Esophagus squamous epithelium (tissue), 5 donors: ENCODE data around the gene EZH2. TPM values are rescaled to one million over a fixed set of nuclear protein-coding genes. Genes with fewer than 3 reads are reported as not detected.

Experiments used
- DNase-seq: peaks from one replicate; lab custom pipeline; 2025; lab: John Stamatoyannopoulos, UW
- H3K27ac ChIP-seq, 4 donors: fragments of 200-600 bp; sonication (generic); one replicate each; pipeline ENCODE4 v1.5.1; 2016 to 2019; ENCODE audit warnings: mild to moderate bottlenecking in 1 of 4
- H3K27me3 ChIP-seq, 4 donors: fragments of 200-600 bp; sonication (generic); 1 replicate in 3 of 4; 2 replicates in 1 of 4; pipeline versions ENCODE4 v1.5.1 to v1.6.0; 2017 to 2021; ENCODE audit warnings: antibody characterized with exemption in 1 of 4
- H3K36me3 ChIP-seq, 3 donors: fragments of 200-600 bp; sonication (generic); one replicate each; pipeline ENCODE4 v1.5.1; 2016 to 2019
- H3K4me1 ChIP-seq, 3 donors: fragments of 200-600 bp; sonication (generic); one replicate each; pipeline ENCODE4 v1.5.1; 2017 to 2019
- H3K4me3 ChIP-seq, 4 donors: fragments of 200-600 bp; sonication (generic); 1 replicate in 3 of 4; 2 replicates in 1 of 4; pipeline ENCODE4 v1.5.1; 2016 to 2019; ENCODE audit warnings: mild to moderate bottlenecking in 2 of 4, moderate library complexity in 1 of 4
- H3K9me3 ChIP-seq, 3 donors: fragments of 200-600 bp; sonication (generic); one replicate each; pipeline ENCODE4 v1.5.1; 2016 to 2019
- CTCF ChIP-seq, 6 experiments: fragments of 450-650 bp in 4 of 6; fragments of 200-600 bp in 2 of 6; sonication (generic) in 2 of 6; IDR thresholded peaks; one replicate each; pipeline ENCODE4 v1.5.1; 2016 to 2019; ENCODE audit warnings: antibody characterized with exemption in 6 of 6, mild to moderate bottlenecking in 4 of 6, moderate library complexity in 4 of 6
- POLR2A ChIP-seq, 4 donors: fragments of 450-650 bp; IDR thresholded peaks; one replicate each; pipeline ENCODE4 v1.6.1; 2017; ENCODE audit warnings: antibody characterized with exemption in 4 of 4, mild to moderate bottlenecking in 4 of 4, moderate library complexity in 3 of 4
- WGBS, 2 donors: methylation state at CpG; one replicate each; pipeline ENCODE4 v1.1.5; 2018; 5-methylcytosine and 5-hydroxymethylcytosine counted together
- intact Hi-C: fragments of 100-400 bp; cut with DNase I; formaldehyde crosslinking; loops from one replicate; pipeline ENCODE4 v1.15.0; 2022
- total RNA-seq, 4 donors: library from RNA; depleted of rRNA; stranded (reverse); fragments of >200 nt; gene quantifications; one replicate each; pipeline ENCODE4 v1.1.0, GENCODE V29; 2016
- donor health status: DM: yes; HTN: yes; CAD: no.

Gene EZH2
- total RNA-seq, 4 donors from 2014 or later: 6.2 to 22.3 (median 12.7) TPM

GRCh38 chr7:148925836-148926235 lies 41.7 kb upstream of the EZH2 start:
- WGBS, 2 donors: 92 to 97% methylated on average over 9 of the region's 9 CpGs
- no peak for DNase-seq
- no peaks in the 10 kb centered on the region for H3K36me3 ChIP-seq
- no peak overlapping the region for H3K27ac ChIP-seq
- no peaks in the 10 kb centered on the region for H3K9me3 ChIP-seq
- H3K4me1 ChIP-seq: peaks cover 0 to 13% (median 4%) of the 10 kb centered on the region in 3 donors
- no peak overlapping the region for H3K4me3 ChIP-seq
- TF ChIP-seq POLR2A (IDR thresholded peaks at IDR 0.05): no peak
- TF ChIP-seq CTCF (IDR thresholded peaks at IDR 0.05): no peak
- H3K27me3 ChIP-seq: no peaks in the 10 kb centered on the region
- intact Hi-C loops: no loop called here

GRCh38 chr7:148924011-148924410 lies 39.9 kb upstream of the EZH2 start:
- H3K27ac ChIP-seq: no peak overlapping the region
- TF ChIP-seq CTCF (IDR thresholded peaks at IDR 0.05): no peak
- no peak for TF ChIP-seq POLR2A (IDR thresholded peaks at IDR 0.05)
- no peaks in the 10 kb centered on the region for H3K27me3 ChIP-seq
- 88 to 93% methylated on average over 5 of the region's 5 CpGs for WGBS, 2 donors
- H3K4me3 ChIP-seq: no peak overlapping the region
- H3K36me3 ChIP-seq: no peaks in the 10 kb centered on the region
- intact Hi-C loops: no loop called here
- peaks cover 0 to 13% (median 4%) of the 10 kb centered on the region in 3 donors for H3K4me1 ChIP-seq
- no peaks in the 10 kb centered on the region for H3K9me3 ChIP-seq
- DNase-seq: no peak

- WGBS, 2 donors: 75 to 87% methylated on average over 6 of the region's 6 CpGs
- no peak for DNase-seq
- H3K9me3 ChIP-seq: no peaks in the 10 kb centered on the region
- H3K36me3 ChIP-seq: no peaks in the 10 kb centered on the region
- no peak overlapping the region for H3K4me3 ChIP-seq
- TF ChIP-seq CTCF (IDR thresholded peaks at IDR 0.05) (no peak), POLR2A (IDR thresholded peaks at IDR 0.05) (no peak)
- H3K4me1 ChIP-seq: peaks cover 0 to under 1% (median 0%) of the 10 kb centered on the region in 3 donors
- intact Hi-C loops: no loop called here
- H3K27me3 ChIP-seq: no peaks in the 10 kb centered on the region
- H3K27ac ChIP-seq: no peak overlapping the region
Observed at GRCh38 chr7:148921806-148922205, 37.7 kb upstream of the EZH2 start.

- peaks cover 0 to 3% (median 0%) of the 10 kb centered on the region in 3 donors for H3K4me1 ChIP-seq
- no peak overlapping the region for H3K27ac ChIP-seq
- intact Hi-C loops: no loop called here
- no peaks in the 10 kb centered on the region for H3K9me3 ChIP-seq
- no peak for DNase-seq
- H3K4me3 ChIP-seq: no peak overlapping the region
- H3K27me3 ChIP-seq: no peaks in the 10 kb centered on the region
- WGBS, 2 donors: 78 to 80% methylated on average over 5 of the region's 5 CpGs
- TF ChIP-seq CTCF (IDR thresholded peaks at IDR 0.05): no peak
- TF ChIP-seq POLR2A (IDR thresholded peaks at IDR 0.05): no peak
- no peaks in the 10 kb centered on the region for H3K36me3 ChIP-seq
Observed at GRCh38 chr7:148921189-148921588, 37.1 kb upstream of the EZH2 start.

GRCh38 chr7:148919859-148920258 lies 35.8 kb upstream of the EZH2 start:
- 69 to 89% methylated on average over 6 of the region's 6 CpGs for WGBS, 2 donors
- Histone ChIP-seq H3K4me1 (peaks cover 0 to 10% (median 0%) of the 10 kb centered on the region in 3 donors), H3K27me3 (no peaks in the 10 kb centered on the region), H3K9me3 (no peaks in the 10 kb centered on the region), H3K36me3 (no peaks in the 10 kb centered on the region), H3K27ac (no peak overlapping the region), H3K4me3 (no peak overlapping the region)
- DNase-seq: no peak
- intact Hi-C loops: no loop called here
- no peak for TF ChIP-seq POLR2A (IDR thresholded peaks at IDR 0.05)
- no peak for TF ChIP-seq CTCF (IDR thresholded peaks at IDR 0.05)
